ENCODE measurements around the gene CHST8.

CHST8 gene

GRCh38 chr19:33621811-33622504, at the start of gene CHST8:
CHST8 (plus strand) TSS chr19:33621953; CDS start chr19:33689262, 67,309 bp downstream.
- Histone ChIP-seq H2AFZ (ENCODE audit: low read depth, low read length) (peak within 1 kb of the TSS; percentile 85), H3K4me3 (ENCODE audit: low read length) (peak within 1 kb of the TSS; percentile 40), H3K4me1 (ENCODE audit: insufficient read depth, low read length) (peaks cover 9% of the 10 kb centered on the region), H3K36me3 (ENCODE audit: insufficient read depth, low read length) (no peaks in the 10 kb centered on the region), H3K9me3 (ENCODE audit: low read length) (no peaks in the 10 kb centered on the region), H3K27me3 (ENCODE audit: insufficient read depth, low read length) (peaks cover 70% of the 10 kb centered on the region)

GRCh38 chr19:33572929-33573328, 48.8 kb upstream of the CHST8 start:
- H3K27me3 ChIP-seq (ENCODE audit: insufficient read depth, low read length): no peaks in the 10 kb centered on the region
- peaks cover 15% of the 10 kb centered on the region for H3K4me1 ChIP-seq (ENCODE audit: insufficient read depth, low read length)
- H2AFZ ChIP-seq (ENCODE audit: low read depth, low read length): no peak overlapping the region
- H3K36me3 ChIP-seq (ENCODE audit: insufficient read depth, low read length): no peaks in the 10 kb centered on the region
- H3K9me3 ChIP-seq (ENCODE audit: low read length): no peaks in the 10 kb centered on the region
- H3K4me3 ChIP-seq (ENCODE audit: low read length): no peak overlapping the region

- no peaks in the 10 kb centered on the region for H3K27me3 ChIP-seq (ENCODE audit: insufficient read depth, low read length)
- no peak overlapping the region for H3K4me3 ChIP-seq (ENCODE audit: low read length)
- no peak overlapping the region for H2AFZ ChIP-seq (ENCODE audit: low read depth, low read length)
- no peaks in the 10 kb centered on the region for H3K9me3 ChIP-seq (ENCODE audit: low read length)
- no peaks in the 10 kb centered on the region for H3K36me3 ChIP-seq (ENCODE audit: insufficient read depth, low read length)
- H3K4me1 ChIP-seq (ENCODE audit: insufficient read depth, low read length): peaks cover 8% of the 10 kb centered on the region
Observed at GRCh38 chr19:33574824-33575223, 46.9 kb upstream of the CHST8 start.

- H3K36me3 ChIP-seq (ENCODE audit: insufficient read depth, low read length): no peaks in the 10 kb centered on the region
- H3K4me1 ChIP-seq (ENCODE audit: insufficient read depth, low read length): peaks cover 13% of the 10 kb centered on the region
- no peak overlapping the region for H3K4me3 ChIP-seq (ENCODE audit: low read length)
- no peaks in the 10 kb centered on the region for H3K27me3 ChIP-seq (ENCODE audit: insufficient read depth, low read length)
- H2AFZ ChIP-seq (ENCODE audit: low read depth, low read length): no peak overlapping the region
- H3K9me3 ChIP-seq (ENCODE audit: low read length): no peaks in the 10 kb centered on the region
Observed at GRCh38 chr19:33578697-33579096, 43.1 kb upstream of the CHST8 start.

GRCh38 chr19:33580026-33580644, 41.6 kb upstream of the CHST8 start:
- Histone ChIP-seq H2AFZ (ENCODE audit: low read depth, low read length) (peak overlapping the region; percentile 2), H3K9me3 (ENCODE audit: low read length) (no peaks in the 10 kb centered on the region), H3K4me3 (ENCODE audit: low read length) (no peak overlapping the region), H3K4me1 (ENCODE audit: insufficient read depth, low read length) (peaks cover 13% of the 10 kb centered on the region), H3K27me3 (ENCODE audit: insufficient read depth, low read length) (no peaks in the 10 kb centered on the region), H3K36me3 (ENCODE audit: insufficient read depth, low read length) (no peaks in the 10 kb centered on the region)

- H3K4me3 ChIP-seq (ENCODE audit: low read length): no peak overlapping the region
- H3K27me3 ChIP-seq (ENCODE audit: insufficient read depth, low read length): no peaks in the 10 kb centered on the region
- H3K4me1 ChIP-seq (ENCODE audit: insufficient read depth, low read length): peaks cover 13% of the 10 kb centered on the region
- peak overlapping the region; percentile 2 for H2AFZ ChIP-seq (ENCODE audit: low read depth, low read length)
- H3K36me3 ChIP-seq (ENCODE audit: insufficient read depth, low read length): no peaks in the 10 kb centered on the region
- no peaks in the 10 kb centered on the region for H3K9me3 ChIP-seq (ENCODE audit: low read length)
Observed at GRCh38 chr19:33580645-33581037, 41.1 kb upstream of the CHST8 start.

- Histone ChIP-seq H3K4me1 (ENCODE audit: insufficient read depth, low read length) (peaks cover 13% of the 10 kb centered on the region), H3K9me3 (ENCODE audit: low read length) (no peaks in the 10 kb centered on the region), H2AFZ (ENCODE audit: low read depth, low read length) (no peak overlapping the region), H3K36me3 (ENCODE audit: insufficient read depth, low read length) (no peaks in the 10 kb centered on the region), H3K4me3 (ENCODE audit: low read length) (no peak overlapping the region), H3K27me3 (ENCODE audit: insufficient read depth, low read length) (no peaks in the 10 kb centered on the region)
Observed at GRCh38 chr19:33582914-33583313, 38.8 kb upstream of the CHST8 start.

GRCh38 chr19:33587150-33587549, 34.6 kb upstream of the CHST8 start:
- Histone ChIP-seq H3K36me3 (ENCODE audit: insufficient read depth, low read length) (no peaks in the 10 kb centered on the region), H2AFZ (ENCODE audit: low read depth, low read length) (no peak overlapping the region), H3K4me3 (ENCODE audit: low read length) (no peak overlapping the region), H3K27me3 (ENCODE audit: insufficient read depth, low read length) (no peaks in the 10 kb centered on the region), H3K4me1 (ENCODE audit: insufficient read depth, low read length) (no peaks in the 10 kb centered on the region), H3K9me3 (ENCODE audit: low read length) (no peaks in the 10 kb centered on the region)

GRCh38 chr19:33590224-33590623, 31.5 kb upstream of the CHST8 start:
- Histone ChIP-seq H3K4me3 (ENCODE audit: low read length) (no peak overlapping the region), H3K27me3 (ENCODE audit: insufficient read depth, low read length) (no peaks in the 10 kb centered on the region), H3K36me3 (ENCODE audit: insufficient read depth, low read length) (no peaks in the 10 kb centered on the region), H3K9me3 (ENCODE audit: low read length) (no peaks in the 10 kb centered on the region), H3K4me1 (ENCODE audit: insufficient read depth, low read length) (no peaks in the 10 kb centered on the region), H2AFZ (ENCODE audit: low read depth, low read length) (no peak overlapping the region)

- Histone ChIP-seq H3K27me3 (ENCODE audit: insufficient read depth, low read length) (no peaks in the 10 kb centered on the region), H3K36me3 (ENCODE audit: insufficient read depth, low read length) (no peaks in the 10 kb centered on the region)
Observed at GRCh38 chr19:33595783-33596182, 26.0 kb upstream of the CHST8 start.

GRCh38 chr19:33601583-33601982, 20.2 kb upstream of the CHST8 start:
- H3K36me3 ChIP-seq (ENCODE audit: insufficient read depth, low read length): no peaks in the 10 kb centered on the region
- H3K27me3 ChIP-seq (ENCODE audit: insufficient read depth, low read length): no peaks in the 10 kb centered on the region
- no peaks in the 10 kb centered on the region for H3K4me1 ChIP-seq (ENCODE audit: insufficient read depth, low read length)
- no peak overlapping the region for H3K4me3 ChIP-seq (ENCODE audit: low read length)
- no peak overlapping the region for H2AFZ ChIP-seq (ENCODE audit: low read depth, low read length)
- H3K9me3 ChIP-seq (ENCODE audit: low read length): peaks cover 14% of the 10 kb centered on the region

More at GRCh38 chr19:33595783-33596182, 26.0 kb upstream of the CHST8 start:
- Histone ChIP-seq H3K4me1 (ENCODE audit: insufficient read depth, low read length) (no peaks in the 10 kb centered on the region), H2AFZ (ENCODE audit: low read depth, low read length) (no peak overlapping the region), H3K4me3 (ENCODE audit: low read length) (no peak overlapping the region), H3K9me3 (ENCODE audit: low read length) (peaks cover 2% of the 10 kb centered on the region)

- H3K36me3 ChIP-seq (ENCODE audit: insufficient read depth, low read length): no peaks in the 10 kb centered on the region
- no peaks in the 10 kb centered on the region for H3K27me3 ChIP-seq (ENCODE audit: insufficient read depth, low read length)
- no peaks in the 10 kb centered on the region for H3K4me1 ChIP-seq (ENCODE audit: insufficient read depth, low read length)
- H3K9me3 ChIP-seq (ENCODE audit: low read length): peaks cover 14% of the 10 kb centered on the region
- H3K4me3 ChIP-seq (ENCODE audit: low read length): no peak overlapping the region
- no peak overlapping the region for H2AFZ ChIP-seq (ENCODE audit: low read depth, low read length)
Observed at GRCh38 chr19:33602576-33603204, 19.1 kb upstream of the CHST8 start.

GRCh38 chr19:33603377-33603776, 18.4 kb upstream of the CHST8 start:
- Histone ChIP-seq H2AFZ (ENCODE audit: low read depth, low read length) (no peak overlapping the region), H3K4me3 (ENCODE audit: low read length) (no peak overlapping the region), H3K36me3 (ENCODE audit: insufficient read depth, low read length) (no peaks in the 10 kb centered on the region), H3K9me3 (ENCODE audit: low read length) (peaks cover 14% of the 10 kb centered on the region), H3K4me1 (ENCODE audit: insufficient read depth, low read length) (no peaks in the 10 kb centered on the region), H3K27me3 (ENCODE audit: insufficient read depth, low read length) (no peaks in the 10 kb centered on the region)

All from neuron (in vitro differentiated cells).